Astrocyte (in vitro differentiated cells and primary cell): ENCODE measurements around the gene IQCE. TPM values are rescaled to one million over a fixed set of nuclear protein-coding genes. Genes with fewer than 3 reads are reported as not detected.
"Not testable (repeated sequence)": the region's sequence is repeated elsewhere in the genome, so short reads cannot be mapped to it uniquely, and the experiment has no call there.

Experiments used
- DNase-seq: peaks from one replicate; pipeline ENCODE4 v3.0.0-alpha.2; 2010; ENCODE audit warnings: low read depth
- FAIRE-seq: peaks from 2 replicates; lab custom pipeline; 2011; peaks lifted over from hg19 to GRCh38; lab: Jason Lieb, UNC
- H2AFZ ChIP-seq: 2 replicates; pipeline ENCODE4 v1.6.0; 2012; ENCODE audit warnings: low read depth, low read length, inconsistent platforms
- H3K27ac ChIP-seq: 2 replicates; pipeline ENCODE4 v1.5.1; 2011; ENCODE audit warnings: low read depth, low read length, inconsistent platforms
- H3K27me3 ChIP-seq: 2 replicates; pipeline ENCODE4 v1.6.0; 2011; ENCODE audit warnings: low read length, inconsistent platforms; ENCODE audit not compliant: insufficient read depth
- H3K36me3 ChIP-seq: 2 replicates; pipeline ENCODE4 v1.5.1; 2011; ENCODE audit warnings: low read length, inconsistent platforms; ENCODE audit not compliant: insufficient read depth
- H3K4me1 ChIP-seq: 2 replicates; pipeline ENCODE4 v1.5.1; 2011; ENCODE audit warnings: low read length, inconsistent platforms; ENCODE audit not compliant: insufficient read depth
- H3K4me2 ChIP-seq: 2 replicates; pipeline ENCODE4 v1.6.0; 2012; ENCODE audit warnings: low read length, inconsistent platforms
- H3K4me3 ChIP-seq: 2 replicates; pipeline ENCODE4 v1.5.1; 2011; ENCODE audit warnings: low read depth, mild to moderate bottlenecking, low read length, inconsistent platforms; ENCODE audit not compliant: insufficient read depth
- H3K79me2 ChIP-seq: 2 replicates; pipeline ENCODE4 v1.6.0; 2012; ENCODE audit warnings: mild to moderate bottlenecking, low read length, inconsistent platforms; ENCODE audit not compliant: insufficient read depth
- H3K9ac ChIP-seq: 2 replicates; pipeline ENCODE4 v1.6.0; 2012; ENCODE audit warnings: mild to moderate bottlenecking, low read length, inconsistent platforms
- H3K9me3 ChIP-seq: 2 replicates; pipeline ENCODE4 v1.5.1; 2012; ENCODE audit warnings: low read depth, mild to moderate bottlenecking, low read length, inconsistent platforms; ENCODE audit not compliant: insufficient read depth
- H4K20me1 ChIP-seq: 2 replicates; pipeline ENCODE4 v1.6.0; 2012; ENCODE audit warnings: low read length, inconsistent platforms; ENCODE audit not compliant: insufficient read depth
- H3K27ac Mint-ChIP-seq: one replicate; pipeline ENCODE4 v1.8.0; 2021; ENCODE audit warnings: mild to moderate bottlenecking, mixed read lengths; ENCODE audit not compliant: unreplicated experiment
- H3K27me3 Mint-ChIP-seq: one replicate; pipeline ENCODE4 v1.8.0; 2021; ENCODE audit warnings: low read depth, mixed read lengths; ENCODE audit not compliant: unreplicated experiment
- H3K36me3 Mint-ChIP-seq: one replicate; pipeline ENCODE4 v1.8.0; 2021; ENCODE audit warnings: low read depth, mixed read lengths; ENCODE audit not compliant: unreplicated experiment
- H3K4me1 Mint-ChIP-seq: one replicate; pipeline ENCODE4 v1.8.0; 2021; ENCODE audit warnings: low read depth, mixed read lengths; ENCODE audit not compliant: unreplicated experiment
- H3K4me3 Mint-ChIP-seq: one replicate; pipeline ENCODE4 v1.8.0; 2021; ENCODE audit warnings: mild to moderate bottlenecking, moderate library complexity, mixed read lengths; ENCODE audit not compliant: unreplicated experiment
- H3K9me3 Mint-ChIP-seq: one replicate; pipeline ENCODE4 v1.8.0; 2021; ENCODE audit warnings: mild to moderate bottlenecking, mixed read lengths; ENCODE audit not compliant: unreplicated experiment
- EZH2 ChIP-seq: IDR thresholded peaks from 2 replicates; pipeline ENCODE4 v1.6.1; 2012; ENCODE audit warnings: mild to moderate bottlenecking, low read length, inconsistent platforms; ENCODE audit not compliant: insufficient read depth
- total RNA-seq: library from RNA; stranded (reverse); gene quantifications from 2 replicates; pipeline ENCODE4 v1.2.1, GENCODE V29; 2021
- TF ChIP-seq, protein P1 (sequence below): IDR thresholded peaks from 2 replicates; pipeline ENCODE4 v1.5.1; 2011; ENCODE audit warnings: low read depth, mild to moderate bottlenecking, inconsistent platforms, low read length, moderate library complexity; ENCODE audit not compliant: insufficient read depth

IQCE gene
- total RNA-seq, 1 donor from 2014 or later: 13.1 TPM

DNA sequence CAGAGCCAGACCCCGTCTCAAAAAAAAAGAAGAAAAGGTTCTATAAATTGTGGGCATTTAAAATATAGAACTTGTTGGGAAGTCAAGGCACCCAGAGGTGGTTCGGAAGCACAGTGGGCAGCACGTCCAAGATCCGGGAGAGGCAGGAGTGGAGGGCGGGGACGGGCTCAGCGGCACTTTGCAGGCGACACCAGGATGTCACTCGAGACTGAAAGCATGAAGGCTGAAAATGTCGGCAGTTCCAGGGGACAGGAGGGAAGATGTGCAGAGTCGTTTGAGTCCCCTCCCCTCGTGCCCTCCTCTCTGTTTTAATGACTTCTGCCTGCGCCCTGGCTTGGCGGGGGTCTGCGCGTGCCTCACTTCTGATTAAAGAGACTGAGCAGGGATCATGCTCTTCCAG lies 30.6 kb downstream of the IQCE start:
- Mint-ChIP-seq H3K27me3 (peaks cover 3% of the 10 kb centered on the region), H3K4me3 (no peak overlapping the region), H3K36me3 (peaks cover 37% of the 10 kb centered on the region), H3K9me3 (no peaks in the 10 kb centered on the region), H3K4me1 (peaks cover 3% of the 10 kb centered on the region), H3K27ac (no peak overlapping the region)
- Histone ChIP-seq H3K36me3 (peaks cover 5% of the 10 kb centered on the region), H4K20me1 (no peaks in the 10 kb centered on the region), H3K4me1 (no peaks in the 10 kb centered on the region), H3K9ac (no peak overlapping the region), H2AFZ (no peak overlapping the region), H3K27me3 (no peaks in the 10 kb centered on the region), H3K4me3 (no peak overlapping the region), H3K27ac (no peak overlapping the region), H3K4me2 (no peak overlapping the region), H3K79me2 (no peaks in the 10 kb centered on the region), H3K9me3 (no peaks in the 10 kb centered on the region)
- no peak for FAIRE-seq
- TF ChIP-seq EZH2: no peak
- TF ChIP-seq, protein P1, sequence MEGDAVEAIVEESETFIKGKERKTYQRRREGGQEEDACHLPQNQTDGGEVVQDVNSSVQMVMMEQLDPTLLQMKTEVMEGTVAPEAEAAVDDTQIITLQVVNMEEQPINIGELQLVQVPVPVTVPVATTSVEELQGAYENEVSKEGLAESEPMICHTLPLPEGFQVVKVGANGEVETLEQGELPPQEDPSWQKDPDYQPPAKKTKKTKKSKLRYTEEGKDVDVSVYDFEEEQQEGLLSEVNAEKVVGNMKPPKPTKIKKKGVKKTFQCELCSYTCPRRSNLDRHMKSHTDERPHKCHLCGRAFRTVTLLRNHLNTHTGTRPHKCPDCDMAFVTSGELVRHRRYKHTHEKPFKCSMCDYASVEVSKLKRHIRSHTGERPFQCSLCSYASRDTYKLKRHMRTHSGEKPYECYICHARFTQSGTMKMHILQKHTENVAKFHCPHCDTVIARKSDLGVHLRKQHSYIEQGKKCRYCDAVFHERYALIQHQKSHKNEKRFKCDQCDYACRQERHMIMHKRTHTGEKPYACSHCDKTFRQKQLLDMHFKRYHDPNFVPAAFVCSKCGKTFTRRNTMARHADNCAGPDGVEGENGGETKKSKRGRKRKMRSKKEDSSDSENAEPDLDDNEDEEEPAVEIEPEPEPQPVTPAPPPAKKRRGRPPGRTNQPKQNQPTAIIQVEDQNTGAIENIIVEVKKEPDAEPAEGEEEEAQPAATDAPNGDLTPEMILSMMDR: no peak
- DNase-seq: no peak

DNA sequence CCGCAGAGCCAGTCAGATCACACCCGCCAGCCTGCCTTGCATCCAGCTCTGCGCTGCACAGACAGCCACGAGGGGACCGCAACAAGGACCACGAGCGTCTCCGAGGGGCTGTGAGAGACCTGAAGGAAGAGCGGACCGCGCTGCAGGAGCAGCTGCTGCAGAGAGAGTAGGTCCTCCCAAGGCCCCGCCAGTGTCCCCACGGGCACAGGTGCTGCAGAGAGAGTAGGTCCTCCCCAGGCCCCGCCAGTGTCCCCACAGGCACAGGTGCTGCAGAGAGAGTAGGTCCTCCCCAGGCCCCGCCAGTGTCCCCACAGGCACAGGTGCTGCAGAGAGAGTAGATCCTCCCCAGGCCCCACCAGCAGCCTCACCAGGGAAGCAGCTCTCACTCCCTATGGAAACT lies 31.2 kb downstream of the IQCE start:
- not testable (repeated sequence) for H3K27ac Mint-ChIP-seq, H3K4me1 ChIP-seq, H3K4me1 Mint-ChIP-seq, H4K20me1 ChIP-seq, H3K9me3 Mint-ChIP-seq, H3K4me3 ChIP-seq, H3K4me3 Mint-ChIP-seq, H3K36me3 ChIP-seq, DNase-seq, FAIRE-seq, H3K9me3 ChIP-seq, H3K9ac ChIP-seq, H3K27me3 ChIP-seq, H2AFZ ChIP-seq, H3K79me2 ChIP-seq, H3K27me3 Mint-ChIP-seq, H3K27ac ChIP-seq, H3K4me2 ChIP-seq
- H3K36me3 Mint-ChIP-seq: peaks cover 38% of the 10 kb centered on the region

DNA sequence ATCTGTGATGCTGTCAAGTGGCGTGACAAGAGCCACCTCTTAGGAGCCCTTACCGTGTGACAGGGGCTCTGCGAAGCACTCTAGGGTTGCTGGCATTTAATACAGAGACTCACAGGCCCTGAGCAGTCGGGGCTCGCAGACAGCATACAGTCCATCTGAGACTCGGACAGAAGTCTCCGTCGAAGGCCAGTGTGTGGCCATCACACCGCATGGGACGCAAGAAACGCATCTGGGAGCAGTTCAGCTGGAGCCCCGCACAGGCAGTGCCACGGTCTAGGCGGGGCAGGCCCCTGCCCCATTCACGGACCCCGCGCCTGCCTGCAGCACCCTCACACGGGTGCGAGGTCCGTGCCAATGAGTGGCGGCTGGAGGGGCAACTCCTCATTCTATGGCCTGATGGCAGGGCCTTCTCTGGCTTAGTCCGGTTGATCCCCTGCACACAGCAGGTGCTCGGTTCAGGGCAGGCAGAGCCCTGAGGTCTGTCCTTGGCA lies 33.6 kb downstream of the IQCE start:
- H3K79me2 ChIP-seq: no peaks in the 10 kb centered on the region
- H3K27me3 ChIP-seq: no peaks in the 10 kb centered on the region
- no peak for FAIRE-seq
- no peak overlapping the region for H2AFZ ChIP-seq
- Mint-ChIP-seq H3K4me3 (no peak overlapping the region), H3K27me3 (peaks cover 2% of the 10 kb centered on the region), H3K9me3 (no peaks in the 10 kb centered on the region), H3K27ac (no peak overlapping the region), H3K4me1 (no peaks in the 10 kb centered on the region), H3K36me3 (peaks cover 35% of the 10 kb centered on the region)
- H3K36me3 ChIP-seq: peaks cover 9% of the 10 kb centered on the region
- H3K27ac ChIP-seq: no peak overlapping the region
- H3K9me3 ChIP-seq: no peaks in the 10 kb centered on the region
- no peak overlapping the region for H3K4me3 ChIP-seq
- no peak for DNase-seq
- no peaks in the 10 kb centered on the region for H4K20me1 ChIP-seq
- no peak for TF ChIP-seq EZH2
- TF ChIP-seq, protein P1: no peak
- H3K4me1 ChIP-seq: no peaks in the 10 kb centered on the region
- H3K9ac ChIP-seq: no peak overlapping the region
- no peak overlapping the region for H3K4me2 ChIP-seq
